ENCODE measurements around the gene EDN2.

EDN2 gene

GRCh38 chr1:41501581-41501980 is 17.1 kb upstream of the EDN2 start:
- Histone ChIP-seq H3K27me3 (ENCODE audit: insufficient read depth, insufficient read length) (no peaks in the 10 kb centered on the region), H3K4me1 (ENCODE audit: insufficient read depth, insufficient read length) (peaks cover 39% of the 10 kb centered on the region), H3K36me3 (ENCODE audit: insufficient read depth, insufficient read length, low read length) (no peaks in the 10 kb centered on the region), H3K4me3 (ENCODE audit: insufficient read length, low read depth) (no peak overlapping the region), H3K9me3 (ENCODE audit: insufficient read depth, low read length) (no peaks in the 10 kb centered on the region), H3K9ac (ENCODE audit: insufficient read length, low read depth) (no peak overlapping the region)
- no peak for DNase-seq (ENCODE audit: low read depth, low spot score)
- no peak for TF ChIP-seq YY1 (IDR thresholded peaks at IDR 0.05; ENCODE audit: insufficient read depth, insufficient read length)
- TF ChIP-seq ZNF274 (IDR thresholded peaks at IDR 0.05; ENCODE audit: low read depth, low read length): no peak
- no peak for TF ChIP-seq SUZ12 (IDR thresholded peaks at IDR 0.05; ENCODE audit: extremely low read depth, insufficient read depth, insufficient read length)

GRCh38 chr1:41500781-41501518 is 16.5 kb upstream of the EDN2 start:
- no peak for TF ChIP-seq SUZ12 (IDR thresholded peaks at IDR 0.05; ENCODE audit: extremely low read depth, insufficient read depth, insufficient read length)
- no peak for TF ChIP-seq YY1 (IDR thresholded peaks at IDR 0.05; ENCODE audit: insufficient read depth, insufficient read length)
- no peak for TF ChIP-seq ZNF274 (IDR thresholded peaks at IDR 0.05; ENCODE audit: low read depth, low read length)
- H3K27me3 ChIP-seq (ENCODE audit: insufficient read depth, insufficient read length): no peaks in the 10 kb centered on the region
- no peak for DNase-seq (ENCODE audit: low read depth, low spot score)
- H3K9ac ChIP-seq (ENCODE audit: insufficient read length, low read depth): no peak overlapping the region
- H3K36me3 ChIP-seq (ENCODE audit: insufficient read depth, insufficient read length, low read length): no peaks in the 10 kb centered on the region
- no peak overlapping the region for H3K4me3 ChIP-seq (ENCODE audit: insufficient read length, low read depth)
- no peaks in the 10 kb centered on the region for H3K9me3 ChIP-seq (ENCODE audit: insufficient read depth, low read length)
- H3K4me1 ChIP-seq (ENCODE audit: insufficient read depth, insufficient read length): peaks cover 42% of the 10 kb centered on the region

DNA sequence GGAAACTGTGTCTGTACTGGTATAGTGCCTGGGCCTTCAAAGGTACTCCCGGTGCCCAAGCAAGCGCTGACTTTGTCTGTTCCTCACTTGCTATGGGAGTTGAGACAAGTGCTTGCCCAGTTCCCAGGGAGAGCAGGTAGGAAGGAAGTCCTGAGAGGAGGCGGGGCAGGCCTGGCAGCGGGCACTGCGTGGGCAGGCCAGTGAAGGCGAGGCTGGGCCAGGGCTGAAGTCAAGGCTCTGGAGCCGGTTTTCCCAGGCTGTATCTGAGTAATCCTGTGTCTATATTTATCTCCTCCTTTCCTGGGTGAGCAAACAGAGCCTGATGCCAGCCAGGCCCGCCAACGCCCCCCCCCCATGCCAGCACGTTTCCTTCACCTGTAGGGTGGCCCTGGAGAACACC is 15.9 kb upstream of the EDN2 start:
- TF ChIP-seq ZNF274 (IDR thresholded peaks at IDR 0.05; ENCODE audit: low read depth, low read length) (no peak), YY1 (IDR thresholded peaks at IDR 0.05; ENCODE audit: insufficient read depth, insufficient read length) (no peak), SUZ12 (IDR thresholded peaks at IDR 0.05; ENCODE audit: extremely low read depth, insufficient read depth, insufficient read length) (no peak)
- no peak for DNase-seq (ENCODE audit: low read depth, low spot score)
- Histone ChIP-seq H3K9ac (ENCODE audit: insufficient read length, low read depth) (no peak overlapping the region), H3K9me3 (ENCODE audit: insufficient read depth, low read length) (no peaks in the 10 kb centered on the region), H3K4me1 (ENCODE audit: insufficient read depth, insufficient read length) (peaks cover 47% of the 10 kb centered on the region), H3K36me3 (ENCODE audit: insufficient read depth, insufficient read length, low read length) (no peaks in the 10 kb centered on the region), H3K4me3 (ENCODE audit: insufficient read length, low read depth) (no peak overlapping the region), H3K27me3 (ENCODE audit: insufficient read depth, insufficient read length) (no peaks in the 10 kb centered on the region)

DNA sequence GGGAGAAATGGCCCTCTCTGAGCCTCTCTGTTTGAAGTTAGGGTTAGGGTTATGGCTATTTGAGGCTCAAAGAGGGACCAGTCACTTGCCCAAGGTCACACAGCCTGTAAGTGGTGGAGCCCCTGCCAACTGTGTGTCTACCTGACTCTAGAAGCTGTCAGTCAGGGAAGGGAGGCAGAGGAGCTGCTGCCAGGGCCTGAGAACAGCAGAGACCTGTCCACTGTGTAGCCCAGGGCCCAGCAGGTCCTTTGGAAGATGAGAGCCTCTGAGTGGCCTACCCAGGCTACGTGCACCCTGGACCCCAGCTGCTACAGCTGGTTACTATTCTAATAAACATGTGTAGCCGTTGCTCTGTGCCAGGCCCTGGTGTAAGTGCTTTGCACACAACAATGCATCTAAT is 15.1 kb upstream of the EDN2 start:
- no peaks in the 10 kb centered on the region for H3K36me3 ChIP-seq (ENCODE audit: insufficient read depth, insufficient read length, low read length)
- H3K4me1 ChIP-seq (ENCODE audit: insufficient read depth, insufficient read length): peaks cover 54% of the 10 kb centered on the region
- TF ChIP-seq SUZ12 (IDR thresholded peaks at IDR 0.05; ENCODE audit: extremely low read depth, insufficient read depth, insufficient read length) (no peak), ZNF274 (IDR thresholded peaks at IDR 0.05; ENCODE audit: low read depth, low read length) (no peak), YY1 (IDR thresholded peaks at IDR 0.05; ENCODE audit: insufficient read depth, insufficient read length) (no peak)
- H3K27me3 ChIP-seq (ENCODE audit: insufficient read depth, insufficient read length): no peaks in the 10 kb centered on the region
- no peaks in the 10 kb centered on the region for H3K9me3 ChIP-seq (ENCODE audit: insufficient read depth, low read length)
- H3K9ac ChIP-seq (ENCODE audit: insufficient read length, low read depth): no peak overlapping the region
- no peak for DNase-seq (ENCODE audit: low read depth, low spot score)
- no peak overlapping the region for H3K4me3 ChIP-seq (ENCODE audit: insufficient read length, low read depth)

DNA sequence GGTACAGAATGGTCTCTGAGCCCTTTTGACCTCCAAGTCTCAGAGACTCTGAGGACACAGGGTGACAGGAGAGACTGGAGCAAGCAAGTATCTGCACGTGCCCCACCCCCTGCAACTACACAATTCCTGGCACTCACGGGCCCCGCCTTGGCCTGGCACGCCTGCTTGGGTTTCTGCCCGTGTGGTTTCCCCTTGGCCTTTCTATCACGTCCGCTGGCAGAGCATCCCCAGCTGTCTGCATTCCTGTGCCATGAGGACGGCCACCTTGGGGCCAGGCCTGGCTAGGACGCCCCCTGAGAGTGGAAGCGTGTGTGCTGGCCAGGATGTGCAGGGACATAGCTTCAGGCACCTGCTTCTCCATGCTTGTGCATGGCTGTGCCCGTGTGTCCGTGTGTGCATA is 14.3 kb upstream of the EDN2 start:
- Histone ChIP-seq H3K4me1 (ENCODE audit: insufficient read depth, insufficient read length) (peaks cover 51% of the 10 kb centered on the region), H3K27me3 (ENCODE audit: insufficient read depth, insufficient read length) (no peaks in the 10 kb centered on the region), H3K9ac (ENCODE audit: insufficient read length, low read depth) (no peak overlapping the region), H3K9me3 (ENCODE audit: insufficient read depth, low read length) (no peaks in the 10 kb centered on the region), H3K36me3 (ENCODE audit: insufficient read depth, insufficient read length, low read length) (no peaks in the 10 kb centered on the region), H3K4me3 (ENCODE audit: insufficient read length, low read depth) (no peak overlapping the region)
- DNase-seq (ENCODE audit: low read depth, low spot score): no peak
- no peak for TF ChIP-seq YY1 (IDR thresholded peaks at IDR 0.05; ENCODE audit: insufficient read depth, insufficient read length)

DNA sequence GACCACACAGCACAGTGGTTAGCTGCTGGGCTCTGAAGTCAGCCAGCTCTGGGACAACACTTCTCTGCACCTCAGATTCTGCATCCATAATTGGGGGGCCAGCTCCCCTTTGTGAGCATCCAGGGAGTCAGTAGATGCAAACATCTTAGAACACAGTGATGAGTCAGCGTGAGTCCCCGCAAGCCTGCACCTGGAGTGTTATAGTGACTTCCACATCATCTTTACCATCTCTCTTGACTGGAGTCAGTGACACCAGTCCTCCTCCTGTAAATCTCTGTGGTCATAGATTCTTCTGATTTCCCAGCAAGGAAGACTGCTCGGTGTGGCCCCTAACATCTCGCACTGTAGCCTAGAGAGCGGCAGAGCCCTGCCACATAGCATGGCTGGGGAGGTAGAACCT is 13.9 kb upstream of the EDN2 start:
- H3K4me1 ChIP-seq (ENCODE audit: insufficient read depth, insufficient read length): peaks cover 48% of the 10 kb centered on the region

DNA sequence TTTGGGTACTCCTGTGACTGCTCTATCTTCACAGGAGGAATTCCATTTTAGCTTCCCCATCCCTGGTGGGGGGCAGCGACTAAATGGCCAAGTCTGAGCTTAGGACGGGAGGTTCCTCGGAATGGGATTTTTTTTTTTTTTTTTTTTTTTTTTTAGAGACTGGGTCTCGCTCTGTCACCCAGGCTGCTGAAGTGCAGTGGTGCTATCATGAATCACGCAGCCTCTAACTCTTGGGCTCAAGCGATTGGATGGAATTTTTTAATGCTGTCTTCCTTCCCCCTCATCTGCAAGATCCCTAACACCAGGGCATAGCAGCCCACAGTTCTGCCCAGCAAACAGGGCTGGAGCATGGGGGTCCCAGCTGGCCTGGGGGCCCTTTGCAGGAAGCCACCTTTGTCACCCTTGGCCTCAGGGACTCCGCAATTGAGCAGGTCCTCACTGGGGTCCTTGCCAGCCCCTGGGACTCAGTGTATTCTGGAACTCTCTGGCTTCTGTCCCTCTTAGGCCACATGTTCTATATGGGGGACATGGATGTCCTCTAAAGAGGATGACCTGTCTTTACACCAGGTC is 13.1 kb upstream of the EDN2 start:
- peaks cover 47% of the 10 kb centered on the region for H3K4me1 ChIP-seq (ENCODE audit: insufficient read depth, insufficient read length)
- H3K9me3 ChIP-seq (ENCODE audit: insufficient read depth, low read length): no peaks in the 10 kb centered on the region
- peaks cover 4% of the 10 kb centered on the region for H3K36me3 ChIP-seq (ENCODE audit: insufficient read depth, insufficient read length, low read length)
- TF ChIP-seq SUZ12 (IDR thresholded peaks at IDR 0.05; ENCODE audit: extremely low read depth, insufficient read depth, insufficient read length): no peak
- no peak for TF ChIP-seq YY1 (IDR thresholded peaks at IDR 0.05; ENCODE audit: insufficient read depth, insufficient read length)
- TF ChIP-seq ZNF274 (IDR thresholded peaks at IDR 0.05; ENCODE audit: low read depth, low read length): no peak
- peak overlapping the region; percentile 66 for H3K9ac ChIP-seq (ENCODE audit: insufficient read length, low read depth)
- no peak for DNase-seq (ENCODE audit: low read depth, low spot score)
- H3K4me3 ChIP-seq (ENCODE audit: insufficient read length, low read depth): no peak overlapping the region
- H3K27me3 ChIP-seq (ENCODE audit: insufficient read depth, insufficient read length): no peaks in the 10 kb centered on the region

More for the DNA sequence above, 13.9 kb upstream of the EDN2 start:
- Histone ChIP-seq H3K36me3 (ENCODE audit: insufficient read depth, insufficient read length, low read length) (no peaks in the 10 kb centered on the region), H3K4me3 (ENCODE audit: insufficient read length, low read depth) (no peak overlapping the region), H3K27me3 (ENCODE audit: insufficient read depth, insufficient read length) (no peaks in the 10 kb centered on the region), H3K9me3 (ENCODE audit: insufficient read depth, low read length) (no peaks in the 10 kb centered on the region), H3K9ac (ENCODE audit: insufficient read length, low read depth) (no peak overlapping the region)
- TF ChIP-seq YY1 (IDR thresholded peaks at IDR 0.05; ENCODE audit: insufficient read depth, insufficient read length) (no peak), SUZ12 (IDR thresholded peaks at IDR 0.05; ENCODE audit: extremely low read depth, insufficient read depth, insufficient read length) (no peak), ZNF274 (IDR thresholded peaks at IDR 0.05; ENCODE audit: low read depth, low read length) (no peak)
- DNase-seq (ENCODE audit: low read depth, low spot score): no peak

All from NT2/D1 (cell line).